K562 (cell line): Measurements from ENCODE around the gene DELE1. TPM values are rescaled to one million over a fixed set of nuclear protein-coding genes. Genes with fewer than 3 reads are reported as not detected.

Experiments
- BACH1 ChIP-seq: fragments of 200-800 bp; sonication (Bioruptor generic); IDR thresholded peaks from 2 replicates; pipeline ENCODE4 v1.6.1; 2016; ENCODE audit warnings: missing genetic modification characterization, missing compliant biosample characterization
- BRCA1 ChIP-seq, 2 experiments: fragments of 450-650 bp in 1 of 2; sonication (generic) in 1 of 2; formaldehyde crosslinking in 1 of 2; IDR thresholded peaks; 2 replicates each; pipeline versions ENCODE4 v1.5.0 to v1.6.1; 2017 to 2020; ENCODE audit warnings: mild to moderate bottlenecking in 1 of 2, missing genetic modification reagents in 1 of 2
- CAMTA2 ChIP-seq: fragments of 250-450 bp; sonication (Bioruptor Pico); conservative IDR thresholded peaks from 2 replicates; pipeline ENCODE4 v1.5.1; 2022
- CHD1 ChIP-seq: fragments of 200-600 bp; sonication (generic); IDR thresholded peaks from one replicate; pipeline ENCODE4 v1.6.1; 2012; ENCODE audit warnings: mild to moderate bottlenecking, moderate library complexity, low read length, inconsistent platforms
- DMBX1 ChIP-seq: fragments of 250-450 bp; sonication (Bioruptor Pico); IDR thresholded peaks from 2 replicates; pipeline ENCODE4 v1.8.0; 2022; ENCODE audit warnings: inconsistent platforms, mild to moderate bottlenecking, moderate library complexity, borderline replicate concordance
- ELF2 ChIP-seq: fragments of 250-450 bp; sonication (Bioruptor Pico); IDR thresholded peaks from 2 replicates; pipeline ENCODE4 v1.5.0; 2021; ENCODE audit warnings: mild to moderate bottlenecking
- ETV1 ChIP-seq: fragments of 450-650 bp; conservative IDR thresholded peaks from 2 replicates; pipeline ENCODE4 v1.6.1; 2016; ENCODE audit warnings: missing genetic modification characterization, control low read depth, low read depth, missing compliant biosample characterization
- FOXJ2 ChIP-seq: fragments of 200-800 bp; sonication (Bioruptor generic); IDR thresholded peaks from 2 replicates; pipeline ENCODE4 v1.6.1; 2016; ENCODE audit warnings: missing genetic modification characterization, missing compliant biosample characterization
- FOXP1 ChIP-seq: sonication (generic); formaldehyde crosslinking; IDR thresholded peaks from 2 replicates; pipeline ENCODE4 v1.8.0; 2022; ENCODE audit warnings: mild to moderate bottlenecking, missing genetic modification reagents
- GATAD2B ChIP-seq: fragments of 450-650 bp; IDR thresholded peaks from 2 replicates; pipeline ENCODE4 v1.6.1; 2017; ENCODE audit warnings: mild to moderate bottlenecking, borderline replicate concordance
- HDAC2 ChIP-seq: fragments of 450-650 bp; IDR thresholded peaks from 2 replicates; pipeline ENCODE4 v1.6.1; 2016; ENCODE audit warnings: mild to moderate bottlenecking
- HMGN3 ChIP-seq: IDR thresholded peaks from 2 replicates; pipeline ENCODE4 v1.6.1; 2011; ENCODE audit warnings: borderline replicate concordance, low read depth, mild to moderate bottlenecking, mixed read lengths, low read length; ENCODE audit not compliant: insufficient read length; ENCODE audit errors: extremely low read depth
- HNRNPUL1 ChIP-seq: fragments of 200-400 bp; formaldehyde crosslinking; IDR thresholded peaks from 2 replicates; pipeline ENCODE4 v1.6.1; 2017; ENCODE audit warnings: low read length
- HSF4 ChIP-seq: fragments of 250-450 bp; sonication (Bioruptor Pico); IDR thresholded peaks from 2 replicates; pipeline ENCODE4 v2.1.2; 2022; ENCODE audit warnings: mild to moderate bottlenecking, moderate library complexity, borderline replicate concordance
- MEIS2 ChIP-seq: fragments of 450-650 bp; IDR thresholded peaks from 2 replicates; pipeline ENCODE4 v1.6.1; 2014; ENCODE audit warnings: mild to moderate bottlenecking; ENCODE audit not compliant: partially characterized antibody
- NFRKB ChIP-seq: fragments of 450-650 bp; IDR thresholded peaks from 2 replicates; pipeline ENCODE4 v1.6.1; 2016; ENCODE audit warnings: low read depth
- RAD51 ChIP-seq: fragments of 450-650 bp; IDR thresholded peaks from 2 replicates; pipeline ENCODE4 v1.7.1; 2016; ENCODE audit warnings: low read depth, mild to moderate bottlenecking, borderline replicate concordance
- RFX5 ChIP-seq: IDR thresholded peaks from 2 replicates; pipeline ENCODE4 v1.6.1; 2011; ENCODE audit warnings: low read depth, mild to moderate bottlenecking, improper control_type of control experiment, low read length
- SIN3A ChIP-seq, 2 experiments: fragments of 150-350 bp in 1 of 2; IDR thresholded peaks; 2 replicates each; pipeline ENCODE4 v1.6.1; 2011 to 2016; ENCODE audit warnings: borderline replicate concordance in 2 of 2, low read depth in 2 of 2, low read length in 2 of 2, mild to moderate bottlenecking in 2 of 2, moderate library complexity in 2 of 2; ENCODE audit not compliant: control insufficient read depth in 1 of 2
- SMAD2 ChIP-seq: fragments of 150-350 bp; IDR thresholded peaks from 2 replicates; pipeline ENCODE4 v1.6.1; 2014; ENCODE audit warnings: low read depth, mild to moderate bottlenecking, low read length
- SOX6 ChIP-seq: fragments of 450-650 bp; IDR thresholded peaks from 2 replicates; pipeline ENCODE4 v1.6.1; 2014; ENCODE audit warnings: mild to moderate bottlenecking
- TCF3 ChIP-seq: sonication (generic); formaldehyde crosslinking; IDR thresholded peaks from 2 replicates; pipeline ENCODE4 v1.4.0; 2020; ENCODE audit warnings: mild to moderate bottlenecking, missing genetic modification reagents
- ZNF175 ChIP-seq: fragments of 200-800 bp; sonication (Bioruptor generic); IDR thresholded peaks from 2 replicates; pipeline ENCODE4 v1.6.1; 2016; ENCODE audit warnings: low read depth, mild to moderate bottlenecking, missing genetic modification characterization, missing compliant biosample characterization
- ZNF232 ChIP-seq: sonication (generic); formaldehyde crosslinking; IDR thresholded peaks from 2 replicates; pipeline ENCODE4 v1.8.0; 2022; ENCODE audit warnings: mild to moderate bottlenecking, missing genetic modification reagents
- ZNF398 ChIP-seq: fragments of 250-450 bp; sonication (Bioruptor Pico); IDR thresholded peaks from 2 replicates; pipeline ENCODE4 v1.8.0; 2021; ENCODE audit warnings: moderate library complexity, mild to moderate bottlenecking, inconsistent platforms
- ZNF551 ChIP-seq: fragments of 250-450 bp; sonication (Bioruptor Pico); IDR thresholded peaks from 2 replicates; pipeline ENCODE4 v1.5.0; 2021; ENCODE audit warnings: mild to moderate bottlenecking, moderate library complexity
- ZNF57 ChIP-seq: fragments of 450-650 bp; formaldehyde crosslinking; IDR thresholded peaks from 2 replicates; pipeline ENCODE4 v1.4.0; 2020; ENCODE audit warnings: mild to moderate bottlenecking, moderate library complexity
- polyA plus RNA-seq, 8 experiments: library from polyadenylated mRNA; depleted of rRNA in 4 of 8; stranded (reverse) in 5 of 8; unstranded in 3 of 8; fragments of >200 nt; fragmentation: Nextera tagmentation in 2 of 8; fragmentation: Illumina TruSeq in 1 of 8; extraction: Ambion mirVana in 2 of 8; extraction: Trizol in 1 of 8; gene quantifications; 2 replicates each; pipeline versions ENCODE4 v1.2.1 to v1.2.3, GENCODE V29; 2011 to 2014; ENCODE audit warnings: inconsistent platforms in 1 of 8, missing spikeins in 1 of 8
- total RNA-seq, 7 experiments: library from RNA; depleted of rRNA in 6 of 7; stranded (reverse); fragments of >200 nt in 6 of 7; fragmentation: Illumina TruSeq in 2 of 7; extraction: Trizol in 2 of 7; gene quantifications; 2 replicates each; pipeline versions ENCODE4 v1.2.1 to v1.2.3, GENCODE V29; 2011 to 2021; ENCODE audit warnings: low replicate concordance in 1 of 7
- TF ChIP-seq, protein P1 (sequence below): sonication (generic); formaldehyde crosslinking; IDR thresholded peaks from 2 replicates; pipeline ENCODE4 v1.9.0; 2022; ENCODE audit warnings: mild to moderate bottlenecking, missing genetic modification reagents

Gene DELE1
- total and polyA plus RNA-seq, 9 of the 15 experiments (the other 6 are each of a cell fraction or from before 2014, with no cell fraction given) = 16.6 to 74.4 (median 49.8) TPM

DNA sequence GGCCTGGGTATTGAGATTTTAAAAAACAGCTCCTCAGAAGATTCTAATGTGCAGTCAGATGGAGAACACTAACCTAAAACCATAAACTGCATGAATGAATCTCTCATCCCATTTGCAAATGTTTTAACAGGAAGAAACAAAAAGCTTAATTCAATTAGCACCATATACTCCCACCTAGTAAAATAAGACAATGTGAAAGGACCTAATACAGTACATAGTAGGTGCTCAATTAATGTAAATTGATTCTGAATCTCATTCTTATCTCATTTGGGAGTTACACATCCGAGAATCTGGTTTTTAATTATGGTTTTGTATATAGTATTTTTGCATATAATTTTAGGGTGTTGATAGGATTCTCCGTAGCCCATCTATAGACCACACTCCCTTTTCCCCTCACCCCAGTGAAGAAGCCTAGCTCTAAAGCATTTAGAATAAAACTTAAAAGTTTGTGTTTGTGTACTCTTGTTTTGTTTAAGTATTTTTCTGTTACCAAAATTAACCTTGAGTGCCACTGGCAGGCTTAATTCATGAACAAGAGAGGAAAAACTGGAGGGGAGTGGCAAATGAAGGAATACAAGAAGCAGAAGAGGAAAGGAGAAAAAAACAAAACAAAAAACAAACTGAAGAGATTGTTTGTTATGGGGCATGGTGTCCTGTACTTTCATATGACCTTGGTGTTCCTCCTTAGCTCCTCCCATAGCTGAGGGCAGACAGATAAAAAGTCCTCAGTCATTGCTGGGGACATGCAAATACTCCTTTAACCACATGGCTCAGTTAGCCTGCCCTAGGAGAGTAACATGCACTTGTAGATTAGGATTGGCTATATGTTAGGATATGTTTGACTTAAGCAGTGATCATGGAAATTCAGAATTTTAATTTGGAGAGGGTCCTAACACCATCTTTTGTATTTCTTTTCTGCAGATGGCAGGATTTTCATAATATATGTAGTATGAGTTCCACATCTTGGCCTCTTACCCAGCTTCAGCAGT is 46.4 kb downstream of the DELE1 start (continued):
- peak; percentile 52 for TF ChIP-seq TCF3 (CRISPR knock-in tag)
- no peak for TF ChIP-seq RFX5
- 0 out of 2 replicates have a peak, but pooled peaks have one; percentile 16 for TF ChIP-seq HDAC2
- no peak for TF ChIP-seq HNRNPUL1
- TF ChIP-seq SIN3A (IDR thresholded peaks at IDR 0.05; ENCODE audit: borderline replicate concordance in 2 of 2, control insufficient read depth in 1 of 2, low read depth in 2 of 2, low read length in 2 of 2) = peak; percentile 35 to 61; a peak in 1 of 4 replicates
- no peak for TF ChIP-seq CHD1
- TF ChIP-seq DMBX1 = no peak
- no peak for TF ChIP-seq ZNF232 (CRISPR knock-in tag)
- TF ChIP-seq CAMTA2 (CRISPR knock-in tag) = no peak
- TF ChIP-seq ZNF175 (CRISPR knock-in tag) = no peak
- no peak for TF ChIP-seq FOXP1 (CRISPR knock-in tag)
- no peak for TF ChIP-seq ETV1 (tag)
- TF ChIP-seq SMAD2 = no peak
- no peak for TF ChIP-seq ZNF57 (CRISPR knock-in tag)
- TF ChIP-seq SOX6 = 0 out of 2 replicates have a peak, but pooled peaks have one; percentile 16
- TF ChIP-seq, protein P1, sequence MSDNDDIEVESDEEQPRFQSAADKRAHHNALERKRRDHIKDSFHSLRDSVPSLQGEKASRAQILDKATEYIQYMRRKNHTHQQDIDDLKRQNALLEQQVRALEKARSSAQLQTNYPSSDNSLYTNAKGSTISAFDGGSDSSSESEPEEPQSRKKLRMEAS (CRISPR knock-in tag) = peak; percentile 49; the same call in 1 of the 2 replicates
- no peak for TF ChIP-seq RAD51
- TF ChIP-seq ZNF551 (CRISPR knock-in tag) = no peak
- no peak for TF ChIP-seq ZNF398
- no peak for TF ChIP-seq ELF2 (CRISPR knock-in tag)
- no peak for TF ChIP-seq FOXJ2 (tag)
- TF ChIP-seq HMGN3 = no peak
- TF ChIP-seq MEIS2 = peak; percentile 38
- no peak for TF ChIP-seq HSF4 (CRISPR knock-in tag)
- TF ChIP-seq NFRKB = peak; percentile 79
- no peak for TF ChIP-seq GATAD2B
- peak; percentile 72 for TF ChIP-seq BACH1 (tag)
- TF ChIP-seq BRCA1 (IDR thresholded peaks at IDR 0.05) = no peak
- no peak for TF ChIP-seq BRCA1 (CRISPR knock-in tag; IDR thresholded peaks at IDR 0.05)
